Fibroblast of mammary gland (primary cell): Measurements from ENCODE around the gene TMEM250.
A peak's percentile ranks its signal among the peaks of the same experiment; 100 is the strongest.

Experiments
- DNase-seq: peaks from one replicate; pipeline ENCODE4 v3.0.0-alpha.2; 2010; ENCODE audit warnings: low read depth
- H3K4me3 ChIP-seq: 2 replicates; pipeline ENCODE4 v1.5.1; 2011; ENCODE audit warnings: low read depth, mild to moderate bottlenecking, low read length, moderate library complexity; ENCODE audit not compliant: control insufficient read depth
- CTCF ChIP-seq: conservative IDR thresholded peaks from 2 replicates; pipeline ENCODE4 v1.5.1; 2011; ENCODE audit warnings: low read depth, low read length, inconsistent platforms; ENCODE audit not compliant: control insufficient read depth, insufficient read depth

TMEM250 gene

GRCh38 chr9:136136127-136136925 lies 17.7 kb upstream of the TMEM250 start:
- TF ChIP-seq CTCF: no peak
- no peak overlapping the region for H3K4me3 ChIP-seq
- no peak for DNase-seq

- no peak for TF ChIP-seq CTCF
- no peak for DNase-seq
- H3K4me3 ChIP-seq: no peak overlapping the region
These were observed 16.9 kb upstream of the TMEM250 start for GRCh38 chr9:136135326-136136126.

- no peak for DNase-seq
- no peak overlapping the region for H3K4me3 ChIP-seq
- TF ChIP-seq CTCF: no peak
These were observed 15.3 kb upstream of the TMEM250 start for GRCh38 chr9:136133959-136134484.

GRCh38 chr9:136133191-136133958 lies 14.7 kb upstream of the TMEM250 start:
- peak overlapping the region; percentile 6 for H3K4me3 ChIP-seq
- no peak for DNase-seq
- TF ChIP-seq CTCF: peak; percentile 12

GRCh38 chr9:136132512-136133050 lies 13.9 kb upstream of the TMEM250 start:
- no peak overlapping the region for H3K4me3 ChIP-seq
- DNase-seq: no peak
- TF ChIP-seq CTCF: no peak

- no peak for TF ChIP-seq CTCF
- H3K4me3 ChIP-seq: no peak overlapping the region
- no peak for DNase-seq
These were observed 13.2 kb upstream of the TMEM250 start for GRCh38 chr9:136131629-136132511.
